Subcutaneous abdominal adipose tissue (tissue), 5 donors: ENCODE measurements around the gene NRXN2.

ENCODE experiments used
- H3K27ac ChIP-seq: one replicate; pipeline ENCODE4 v1.7.0; 2013; ENCODE audit warnings: low read depth, mild to moderate bottlenecking, inconsistent platforms, low read length, moderate library complexity
- H3K27me3 ChIP-seq, 5 donors: one replicate each; pipeline ENCODE4 v1.7.0; 2013; ENCODE audit warnings: low read length in 5 of 5, inconsistent platforms in 1 of 5; ENCODE audit not compliant: control insufficient read depth in 5 of 5, insufficient read depth in 4 of 5
- H3K36me3 ChIP-seq, 5 donors: one replicate each; pipeline ENCODE4 v1.7.0; 2013; ENCODE audit warnings: low read length in 5 of 5; ENCODE audit not compliant: control insufficient read depth in 5 of 5, insufficient read depth in 5 of 5
- H3K4me1 ChIP-seq, 5 donors: one replicate each; pipeline ENCODE4 v1.7.0; 2013; ENCODE audit warnings: low read length in 5 of 5, mild to moderate bottlenecking in 3 of 5, moderate library complexity in 1 of 5; ENCODE audit not compliant: control insufficient read depth in 5 of 5, insufficient read depth in 5 of 5
- H3K4me3 ChIP-seq, 5 donors: one replicate each; pipeline ENCODE4 v1.7.0; 2013; ENCODE audit warnings: low read length in 5 of 5, low read depth in 1 of 5
- H3K9ac ChIP-seq, 5 donors: one replicate each; pipeline ENCODE4 v1.7.0; 2013; ENCODE audit warnings: low read length in 5 of 5, mild to moderate bottlenecking in 4 of 5, moderate library complexity in 3 of 5
- H3K9me3 ChIP-seq, 5 donors: one replicate each; pipeline ENCODE4 v1.7.0; 2013; ENCODE audit warnings: low read length in 5 of 5; ENCODE audit not compliant: control insufficient read depth in 5 of 5
- donor health status: healthy.
- donor health status: healthy.
- donor health status: healthy.
- donor health status: healthy.
- donor health status: healthy.

Gene NRXN2

DNA sequence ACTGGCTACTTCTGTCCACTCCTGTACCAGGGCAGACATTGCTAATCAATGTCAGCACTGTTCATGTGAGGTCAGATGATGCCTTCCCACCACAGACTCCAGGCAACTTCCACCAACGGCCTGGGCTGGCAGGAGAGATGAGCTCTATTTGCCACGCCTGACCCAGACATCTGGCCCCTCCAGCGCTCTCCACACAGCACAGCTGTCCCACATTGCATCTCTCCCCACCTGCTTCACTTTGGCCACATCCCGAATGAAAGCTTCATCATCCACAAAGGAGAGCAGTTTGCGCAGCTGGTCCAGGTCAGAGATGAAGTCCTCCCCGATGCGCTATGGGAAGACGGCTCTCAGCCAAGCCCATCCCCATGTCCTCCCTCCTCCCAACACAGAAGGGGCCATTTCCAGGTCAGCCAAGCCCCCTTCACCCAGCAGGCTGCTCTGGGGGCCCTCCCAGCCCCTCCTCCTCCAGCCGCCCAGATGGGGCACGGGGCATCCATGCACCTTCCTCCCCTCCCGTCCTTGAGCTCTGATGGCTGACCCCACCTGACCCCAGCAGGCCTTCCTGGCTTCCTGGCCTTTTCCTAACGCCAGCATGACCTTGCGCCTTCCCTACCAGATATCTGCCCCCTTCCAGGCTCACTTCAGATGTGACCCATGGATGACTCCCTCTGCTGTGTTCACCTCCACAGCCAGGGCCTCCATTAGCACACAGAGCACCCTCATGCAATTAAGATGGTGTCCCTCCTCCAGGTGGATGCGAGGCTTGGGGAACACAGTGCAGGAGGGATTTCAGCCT lies 29.4 kb upstream of the NRXN2 start:
- Histone ChIP-seq H3K4me3 (no peak overlapping the region), H3K27ac (no peak overlapping the region), H3K9me3 (no peaks in the 10 kb centered on the region), H3K9ac (no peak overlapping the region), H3K4me1 (peaks cover 0 to 2% (median 0%) of the 10 kb centered on the region in 5 donors), H3K27me3 (no peaks in the 10 kb centered on the region), H3K36me3 (peaks cover 0 to 26% (median 14%) of the 10 kb centered on the region in 5 donors)

DNA sequence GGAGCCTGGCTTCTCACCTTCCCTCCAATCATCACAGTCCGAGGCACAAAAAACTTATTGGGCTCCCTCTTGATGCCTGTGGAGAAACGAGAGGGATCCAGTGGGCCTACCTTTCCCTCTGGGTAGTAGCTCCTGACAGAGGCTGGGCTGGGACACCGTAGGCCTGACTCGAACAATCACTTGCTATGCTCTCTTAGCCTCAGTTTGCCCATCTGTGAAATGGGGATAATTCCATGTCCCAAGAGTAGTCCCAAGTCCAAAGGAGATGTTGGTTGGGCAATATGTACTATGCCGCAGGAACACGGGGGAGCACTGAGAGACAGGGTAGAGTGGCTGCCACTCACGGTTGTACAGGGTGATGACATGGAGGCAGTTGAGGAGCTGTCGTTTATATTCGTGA lies 28.6 kb upstream of the NRXN2 start:
- H3K4me1 ChIP-seq, result peaks cover 0 to 3% (median 1%) of the 10 kb centered on the region in 5 donors
- no peak overlapping the region for H3K27ac ChIP-seq
- no peak overlapping the region for H3K9ac ChIP-seq

DNA sequence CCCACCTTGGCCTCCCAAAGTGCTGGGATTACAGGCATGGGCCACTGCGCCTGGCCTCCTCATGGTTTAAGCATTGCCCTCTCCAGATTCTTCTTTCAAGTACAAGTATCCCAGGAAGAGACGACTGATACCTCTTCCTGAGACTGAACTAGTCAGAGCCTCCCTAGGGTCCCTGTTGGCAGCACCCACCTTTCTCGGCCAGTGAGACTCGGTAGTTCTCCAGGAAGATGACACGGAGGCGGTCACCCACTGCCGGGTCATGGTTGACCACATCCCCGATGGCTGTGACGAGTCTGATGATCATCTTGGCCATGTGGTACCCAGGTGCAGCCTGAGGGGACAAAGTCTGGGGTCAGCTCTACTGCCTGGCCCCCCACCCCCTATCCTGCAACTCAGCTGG lies 28.1 kb upstream of the NRXN2 start:
- Histone ChIP-seq H3K27ac (no peak overlapping the region), H3K4me1 (peaks cover 0 to 7% (median 6%) of the 10 kb centered on the region in 5 donors), H3K36me3 (peaks cover 0 to 26% (median 14%) of the 10 kb centered on the region in 5 donors)

More for the DNA sequence above, 28.6 kb upstream of the NRXN2 start:
- H3K27me3 ChIP-seq, result no peaks in the 10 kb centered on the region
- H3K36me3 ChIP-seq, result peaks cover 0 to 26% (median 14%) of the 10 kb centered on the region in 5 donors
- H3K9me3 ChIP-seq, result no peaks in the 10 kb centered on the region
- no peak overlapping the region for H3K4me3 ChIP-seq

DNA sequence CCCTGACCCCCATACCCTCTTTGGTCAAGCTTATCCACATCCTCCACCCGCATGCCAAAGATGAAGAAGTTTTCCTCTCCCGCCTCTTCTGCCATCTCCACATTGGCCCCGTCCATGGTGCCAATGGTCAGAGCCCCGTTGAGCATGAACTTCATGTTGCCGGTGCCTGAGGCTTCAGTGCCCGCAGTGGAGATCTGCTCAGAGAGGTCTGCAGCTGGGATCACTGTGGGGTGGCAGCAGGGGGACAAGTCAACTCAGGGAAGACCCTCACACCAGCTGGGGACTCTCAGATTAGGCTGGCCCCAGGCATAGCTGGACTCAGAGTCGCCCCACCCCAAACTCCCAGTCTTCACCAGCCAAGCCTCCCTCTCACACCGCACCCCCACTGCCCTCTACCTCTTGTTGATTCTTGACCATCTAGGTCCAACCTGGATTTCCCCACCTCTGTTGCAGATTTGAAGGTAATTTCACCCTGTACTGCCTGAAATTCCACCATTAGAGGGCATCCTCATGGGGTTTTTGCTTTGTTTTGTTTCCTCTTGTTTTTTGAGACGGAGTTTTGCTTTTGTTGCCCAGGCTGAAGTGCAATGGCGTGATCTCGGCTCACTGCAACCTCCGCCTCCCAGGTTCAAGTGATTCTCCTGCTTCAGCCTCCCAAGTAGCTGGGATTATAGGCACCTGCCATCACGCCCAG lies 27.5 kb upstream of the NRXN2 start:
- H3K36me3 ChIP-seq, result peaks cover 0 to 26% (median 14%) of the 10 kb centered on the region in 5 donors
- H3K9ac ChIP-seq, result no peak overlapping the region
- no peak overlapping the region for H3K27ac ChIP-seq
- H3K4me1 ChIP-seq, result peaks cover 0 to 13% (median 10%) of the 10 kb centered on the region in 5 donors
- H3K27me3 ChIP-seq, result no peaks in the 10 kb centered on the region
- no peak overlapping the region for H3K4me3 ChIP-seq
- no peaks in the 10 kb centered on the region for H3K9me3 ChIP-seq

More for the DNA sequence above, 28.1 kb upstream of the NRXN2 start:
- no peak overlapping the region for H3K9ac ChIP-seq
- H3K4me3 ChIP-seq, result no peak overlapping the region
- H3K27me3 ChIP-seq, result no peaks in the 10 kb centered on the region
- H3K9me3 ChIP-seq, result no peaks in the 10 kb centered on the region

DNA sequence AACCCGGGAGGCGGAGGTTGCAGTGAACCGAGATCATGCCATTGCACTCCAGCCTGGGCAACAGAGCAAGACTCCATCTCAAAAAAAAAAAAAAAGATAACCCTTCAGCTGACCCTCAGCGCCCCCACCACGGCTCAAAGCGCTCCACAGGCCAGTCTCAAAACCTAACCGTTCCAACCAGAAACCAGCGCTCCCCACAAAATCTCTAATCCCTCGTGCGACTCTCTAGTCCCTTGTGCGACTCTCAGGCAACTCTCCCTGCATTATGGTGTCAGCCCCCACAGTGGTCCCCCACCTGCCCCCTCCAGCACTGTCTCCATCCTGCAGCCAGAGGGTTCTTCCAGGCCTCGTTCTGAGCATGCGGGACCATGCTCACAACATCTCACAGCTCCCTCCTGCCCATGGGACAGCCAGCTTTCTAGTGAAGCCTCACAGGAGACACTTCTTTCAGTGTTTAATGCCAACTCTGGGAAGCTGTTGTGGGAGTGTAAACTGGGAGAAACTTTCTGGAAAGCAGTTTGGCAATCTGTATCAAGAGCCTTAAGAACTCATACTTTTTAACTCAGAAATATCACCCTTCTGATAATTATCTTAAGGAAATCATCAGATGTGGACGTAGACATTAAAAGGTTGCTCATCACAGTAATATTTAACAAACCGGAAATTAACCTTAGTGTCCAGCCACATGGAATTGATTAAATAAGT lies 25.1 kb upstream of the NRXN2 start:
- peaks cover 0 to 26% (median 14%) of the 10 kb centered on the region in 5 donors for H3K36me3 ChIP-seq
- peaks cover 0 to 8% (median 5%) of the 10 kb centered on the region in 5 donors for H3K27me3 ChIP-seq
- H3K27ac ChIP-seq, result no peak overlapping the region
- no peak overlapping the region for H3K4me3 ChIP-seq
- no peaks in the 10 kb centered on the region for H3K9me3 ChIP-seq
- peaks cover 0 to 33% (median 29%) of the 10 kb centered on the region in 5 donors for H3K4me1 ChIP-seq
- H3K9ac ChIP-seq, result no peak overlapping the region

DNA sequence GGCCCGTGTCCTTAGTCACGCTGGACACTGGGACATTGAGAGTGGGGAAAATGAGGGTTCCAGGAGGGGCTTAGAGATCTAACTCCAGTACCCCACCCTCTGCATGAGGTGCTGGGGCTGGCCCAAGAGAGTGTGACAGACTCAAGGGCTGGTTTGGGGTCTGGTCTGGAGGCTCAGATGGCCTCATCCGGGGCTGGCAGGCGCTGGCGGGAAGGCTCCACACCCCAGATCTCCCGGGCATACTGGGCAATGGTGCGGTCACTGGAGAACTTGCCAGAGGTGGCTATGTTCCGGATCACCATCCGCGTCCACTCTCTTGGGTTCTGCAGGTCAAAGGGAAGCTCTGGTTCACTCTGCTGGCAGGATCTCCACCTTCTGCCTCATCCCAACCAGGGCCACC lies 23.5 kb upstream of the NRXN2 start:
- no peak overlapping the region for H3K4me3 ChIP-seq
- H3K27me3 ChIP-seq, result peaks cover 7 to 15% (median 11%) of the 10 kb centered on the region in 5 donors
- H3K4me1 ChIP-seq, result peaks cover 0 to 48% (median 45%) of the 10 kb centered on the region in 5 donors
- peak overlapping the region in 1 of 5 donors; percentile 38 for H3K9ac ChIP-seq
- no peak overlapping the region for H3K27ac ChIP-seq
- H3K9me3 ChIP-seq, result no peaks in the 10 kb centered on the region
- H3K36me3 ChIP-seq, result peaks cover 0 to 11% (median 6%) of the 10 kb centered on the region in 5 donors

DNA sequence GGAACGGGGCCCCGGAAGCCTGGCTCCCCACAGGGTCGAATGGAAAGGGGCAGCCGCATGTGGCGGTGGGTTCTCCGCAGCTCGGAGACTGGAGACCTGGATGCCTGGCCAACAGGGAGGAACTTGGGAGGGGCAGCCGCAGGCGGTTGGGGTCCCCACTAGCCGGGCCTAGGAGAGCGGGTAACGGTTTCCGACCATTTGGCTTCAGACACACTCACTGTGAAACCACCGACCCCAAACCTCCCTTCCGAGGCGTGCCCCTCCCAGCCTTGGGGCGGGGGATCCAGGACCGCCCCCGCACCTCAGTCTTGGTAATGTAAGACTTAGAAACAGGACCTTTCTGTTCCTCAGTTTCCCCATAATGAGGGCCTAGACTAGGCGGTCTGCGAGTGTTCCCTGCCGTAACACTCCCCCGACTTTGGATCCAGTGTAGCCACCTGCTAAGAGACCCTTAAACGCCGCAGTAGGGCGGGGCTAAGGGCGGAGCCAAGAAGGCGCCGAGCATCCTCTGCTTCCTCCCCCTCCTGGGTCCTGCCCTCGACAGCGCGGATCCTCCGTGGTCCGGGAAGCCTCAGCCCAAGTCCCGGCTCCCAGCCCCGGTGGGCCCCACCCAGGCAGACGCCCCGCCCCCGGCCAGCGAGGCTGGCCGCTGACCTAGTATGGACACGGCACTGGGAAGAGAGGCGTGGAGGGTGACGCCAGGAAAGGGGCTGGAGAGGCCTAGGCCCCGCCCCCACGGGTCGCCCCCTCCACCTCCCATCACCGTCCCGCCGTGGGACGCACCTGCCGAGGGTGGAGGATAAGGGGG lies 22.7 kb upstream of the NRXN2 start:
- peak overlapping the region in 4 of 5 donors; percentile 51 to 76 (median 58) for H3K4me3 ChIP-seq
- H3K36me3 ChIP-seq, result peaks cover 0 to 6% (median 3%) of the 10 kb centered on the region in 5 donors
- H3K9ac ChIP-seq, result peak overlapping the region in 4 of 5 donors; percentile 32 to 79 (median 66)
- H3K4me1 ChIP-seq, result peaks cover 0 to 48% (median 45%) of the 10 kb centered on the region in 5 donors
- no peaks in the 10 kb centered on the region for H3K9me3 ChIP-seq
- H3K27me3 ChIP-seq, result peaks cover 7 to 18% (median 14%) of the 10 kb centered on the region in 5 donors
- peak overlapping the region; percentile 57 for H3K27ac ChIP-seq

DNA sequence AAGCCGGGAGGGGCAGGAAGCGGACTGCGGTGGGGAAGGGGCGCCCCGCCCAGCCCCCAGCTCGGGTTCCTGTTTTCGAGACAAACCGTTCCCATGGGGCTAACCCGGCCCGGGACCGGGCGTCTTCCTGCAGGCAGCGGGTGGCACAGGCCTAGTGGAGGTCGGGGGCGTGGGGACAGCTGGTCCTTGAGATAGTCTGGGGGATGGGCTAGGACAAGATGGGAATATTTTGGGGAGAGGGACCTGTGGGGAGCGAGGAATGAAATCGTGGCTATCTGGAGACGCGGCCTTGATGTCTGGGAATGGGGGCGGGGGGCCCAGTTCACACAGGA lies 22.2 kb upstream of the NRXN2 start:
- no peaks in the 10 kb centered on the region for H3K9me3 ChIP-seq
- H3K27ac ChIP-seq, result peak overlapping the region; percentile 57
- H3K4me3 ChIP-seq, result peak overlapping the region in 4 of 5 donors; percentile 51 to 76 (median 58)
- peaks cover 7 to 18% (median 14%) of the 10 kb centered on the region in 5 donors for H3K27me3 ChIP-seq
- H3K36me3 ChIP-seq, result peaks cover 0 to under 1% (median under 1%) of the 10 kb centered on the region in 5 donors
- H3K9ac ChIP-seq, result peak overlapping the region in 4 of 5 donors; percentile 32 to 79 (median 66)
- peaks cover 0 to 48% (median 45%) of the 10 kb centered on the region in 5 donors for H3K4me1 ChIP-seq

DNA sequence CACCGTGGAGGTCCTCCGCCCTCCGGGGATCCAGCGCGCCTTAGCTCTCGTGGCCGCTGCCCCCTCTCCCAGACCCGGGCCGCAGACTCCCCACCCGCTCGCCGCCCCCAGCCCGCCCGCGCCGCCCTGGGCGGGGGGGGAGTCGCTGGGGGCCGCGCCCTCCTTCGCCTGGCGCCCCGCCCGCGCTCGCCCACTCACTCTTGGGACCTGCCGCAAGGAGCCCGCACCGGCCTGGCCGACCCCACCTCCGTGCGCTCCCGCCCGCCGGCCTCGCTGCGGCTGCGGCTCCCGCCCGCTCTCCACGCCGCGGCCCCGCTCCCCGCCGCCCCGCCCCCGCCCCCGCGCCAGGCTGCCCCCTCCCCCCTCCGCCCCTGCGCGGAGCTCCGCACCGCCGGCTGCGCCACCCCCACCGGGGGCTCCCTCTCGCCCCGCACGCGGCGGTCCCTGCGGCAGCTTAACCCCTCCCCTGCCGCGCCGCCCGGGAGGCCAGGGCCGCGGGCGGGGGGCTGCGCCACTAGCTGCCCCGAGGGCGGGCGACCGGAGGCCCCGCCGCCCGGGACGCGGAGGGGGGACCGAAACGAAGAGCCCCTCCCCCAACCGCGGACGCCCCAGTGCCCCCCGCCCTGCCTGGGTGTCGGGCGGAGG lies 21.7 kb upstream of the NRXN2 start:
- Histone ChIP-seq H3K27ac (peak overlapping the region; percentile 57), H3K27me3 (peaks cover 7 to 18% (median 14%) of the 10 kb centered on the region in 5 donors), H3K4me3 (peak overlapping the region in 4 of 5 donors; percentile 57 to 85 (median 76)), H3K9ac (peak overlapping the region in 2 of 5 donors; percentile 62 to 79), H3K4me1 (peaks cover 0 to 48% (median 45%) of the 10 kb centered on the region in 5 donors), H3K36me3 (peaks cover 0 to 3% (median 1%) of the 10 kb centered on the region in 5 donors), H3K9me3 (no peaks in the 10 kb centered on the region)
